ENCODE results near the gene TTBK1. TPM values are rescaled to one million over a fixed set of nuclear protein-coding genes. Genes with fewer than 3 reads are reported as not detected.

Gene TTBK1
- total and polyA plus RNA-seq, 2 of the 4 experiments (the other 2 are of a cell fraction): 0.02 TPM; not detected in 1

- peak overlapping the region; percentile 52; the same call in 1 of the 2 replicates for H2BK20ac ChIP-seq (ENCODE audit: low read depth, low read length)
- H2BK15ac ChIP-seq (ENCODE audit: low read depth, low read length): no peak overlapping the region
- no peak overlapping the region for H3K14ac ChIP-seq (replicated peaks; ENCODE audit: low read depth, low read length)
- 0 out of 2 replicates have a peak overlapping the region, but pooled peaks have one; percentile 5 for H2BK120ac ChIP-seq (ENCODE audit: low read depth, low read length)
- H3K4ac ChIP-seq (ENCODE audit: low read depth, low read length): no peak overlapping the region; the same call in 1 of the 2 replicates
- no peak overlapping the region for H3K4me2 ChIP-seq (ENCODE audit: low read depth, low read length)
- ATAC-seq (ENCODE audit: low read depth) (peak; percentile 76), DNase-seq (peak; percentile 30)
- H3K36me3 ChIP-seq (ENCODE audit: control insufficient read depth, insufficient read depth, low read length): no peaks in the 10 kb centered on the region
- H2BK5ac ChIP-seq (ENCODE audit: low read depth, low read length, poor library complexity, severe bottlenecking): no peak overlapping the region
- peak overlapping the region; percentile 12 for H2AK9ac ChIP-seq (replicated peaks; ENCODE audit: low read depth, low read length, poor library complexity)
- dilution Hi-C loops (cut with HindIII; ENCODE audit: low sequenced_read_pairs, unreplicated experiment) (no loop called here), in situ Hi-C loops (cut with MboI; ENCODE audit: low sequenced_read_pairs) (no loop called here), intact Hi-C loops (cut with micrococcal nuclease) (no loop called here)
- H3K79me1 ChIP-seq (ENCODE audit: low read depth in 1 of 2, low read length in 2 of 2): no peaks in the 10 kb centered on the region
- no peak overlapping the region for H3K23ac ChIP-seq (ENCODE audit: low read depth, low read length)
- no peak overlapping the region for H3K56ac ChIP-seq (ENCODE audit: extremely low read depth, insufficient read depth, low read length)
- H2AFZ ChIP-seq (replicated peaks; ENCODE audit: low read length, poor library complexity): peak overlapping the region; percentile 67
- peak overlapping the region; percentile 46; the same call in 1 of the 2 replicates for H3K9ac ChIP-seq (ENCODE audit: low read depth, low read length)
- no TSS peak for BruUV-seq (replicated peaks)
- H4K91ac ChIP-seq (ENCODE audit: insufficient read depth, low read depth, low read length): no peak overlapping the region; the same call in 1 of the 2 replicates
- ChIA-PET POLR2A (ENCODE audit: unreplicated experiment) (no interaction called here), CTCF (no interaction called here)
- no peak overlapping the region for H3K27ac ChIP-seq (ENCODE audit: insufficient read depth, low read length)
- H4K5ac ChIP-seq (ENCODE audit: low read depth, low read length): no peak overlapping the region
- no peak for TF ChIP-seq CHD1 (IDR thresholded peaks at IDR 0.05; ENCODE audit: low read depth, low read length)
- no peak for TF ChIP-seq RCOR1 (IDR thresholded peaks at IDR 0.05; ENCODE audit: insufficient replicate concordance, low read length)
- TF ChIP-seq CEBPB (IDR thresholded peaks at IDR 0.05; ENCODE audit: low read depth, low read length): no peak
- no peak overlapping the region for H3K4me3 ChIP-seq (ENCODE audit: insufficient read depth, low read depth, low read length)
- H4K8ac ChIP-seq (ENCODE audit: low read depth in 2 of 2, low read length in 2 of 2): peak overlapping the region; percentile 7 to 70; a peak in 1 of 4 replicates
- peaks cover 35% of the 10 kb centered on the region for H3K27me3 ChIP-seq (ENCODE audit: control insufficient read depth, insufficient read depth, low read length)
- H3K4me1 ChIP-seq (ENCODE audit: control insufficient read depth, insufficient read depth, low read length): peaks cover 10% of the 10 kb centered on the region
- H3K9me3 ChIP-seq (ENCODE audit: control insufficient read depth, insufficient read depth, low read length): no peaks in the 10 kb centered on the region
- no CpG with 5 or more reads among the region's 4 CpGs for WGBS, 2 experiments (ENCODE audit: extremely low coverage in 2 of 2, insufficient read length in 1 of 2)
- H3K18ac ChIP-seq (ENCODE audit: low read depth, low read length): no peak overlapping the region
- H3K9me1 ChIP-seq (ENCODE audit: insufficient read depth, low read length): peaks cover 6% of the 10 kb centered on the region; the same call in 1 of the 2 replicates
- no peaks in the 10 kb centered on the region for H4K20me1 ChIP-seq (ENCODE audit: insufficient read depth, low read length)
- H2AK5ac ChIP-seq (ENCODE audit: low read depth, low read length): peak overlapping the region; percentile 33; the same call in 1 of the 2 replicates
Observed at GRCh38 chr6:43278524-43279078, 35.3 kb downstream of the TTBK1 start.
